Measurements from ENCODE around the gene NEK6. TPM values are rescaled to one million over a fixed set of nuclear protein-coding genes. Genes with fewer than 3 reads are reported as not detected.
A peak's percentile ranks its signal among the peaks of the same experiment; 100 is the strongest.

NEK6 gene
- total and polyA plus RNA-seq, 11 donors: 1.8 to 42.4 (median 6.4) TPM

DNA sequence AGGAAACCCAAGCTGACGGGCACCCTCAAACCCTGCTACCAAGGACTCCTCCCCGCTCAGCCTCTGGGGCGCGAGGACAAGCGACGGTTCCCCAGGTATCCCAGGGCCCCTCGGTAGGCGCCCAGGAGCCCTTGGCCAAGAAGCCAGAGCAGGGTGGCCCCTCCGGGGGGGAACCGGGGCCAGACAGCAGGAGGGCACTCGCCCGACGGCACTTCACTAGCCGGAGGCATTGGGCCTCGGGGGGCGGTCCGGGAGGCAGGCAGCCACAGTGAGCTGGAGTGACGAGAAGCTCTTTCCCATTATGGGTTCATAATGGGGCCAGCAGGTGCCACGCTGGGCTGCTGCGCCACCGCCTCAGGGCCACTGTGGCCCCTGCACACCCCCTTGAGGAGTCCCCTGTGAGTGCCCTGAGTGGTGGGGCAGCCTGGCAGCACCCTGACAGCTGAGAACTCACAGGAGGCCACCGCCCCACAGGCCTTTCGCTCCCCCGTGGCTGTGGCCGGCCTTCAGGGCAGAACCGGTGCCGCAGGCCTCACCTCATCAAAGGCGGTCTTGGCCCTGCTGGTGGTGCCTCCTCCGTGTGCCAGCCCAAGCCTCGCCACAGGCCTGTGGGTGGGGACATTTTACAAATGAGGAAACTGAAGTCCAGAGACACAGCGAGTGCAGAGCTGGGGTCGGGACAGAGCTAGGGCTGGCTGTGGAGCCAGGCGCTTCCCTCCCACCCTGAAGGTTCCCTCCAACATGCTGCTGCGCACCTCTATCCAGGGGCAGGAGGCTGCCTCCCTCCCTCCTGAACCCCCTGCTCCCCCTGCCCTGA is 88.8 kb downstream of the NEK6 start:
- intact Hi-C loops (cut with DNase I): no loop called here
- H3K4me3 ChIP-seq: no peak overlapping the region
- peaks cover 0 to 92% (median 47%) of the 10 kb centered on the region in 9 donors for H3K36me3 ChIP-seq
- ATAC-seq: no peak
- H3K9me3 ChIP-seq: no peaks in the 10 kb centered on the region
- WGBS, 4 donors: 88 to 93% (median 92%) methylated on average over 17 to 34 of the region's 34 CpGs
- H3K4me1 ChIP-seq: peaks cover 0 to 19% (median 1%) of the 10 kb centered on the region in 12 donors
- TF ChIP-seq, protein P1, sequence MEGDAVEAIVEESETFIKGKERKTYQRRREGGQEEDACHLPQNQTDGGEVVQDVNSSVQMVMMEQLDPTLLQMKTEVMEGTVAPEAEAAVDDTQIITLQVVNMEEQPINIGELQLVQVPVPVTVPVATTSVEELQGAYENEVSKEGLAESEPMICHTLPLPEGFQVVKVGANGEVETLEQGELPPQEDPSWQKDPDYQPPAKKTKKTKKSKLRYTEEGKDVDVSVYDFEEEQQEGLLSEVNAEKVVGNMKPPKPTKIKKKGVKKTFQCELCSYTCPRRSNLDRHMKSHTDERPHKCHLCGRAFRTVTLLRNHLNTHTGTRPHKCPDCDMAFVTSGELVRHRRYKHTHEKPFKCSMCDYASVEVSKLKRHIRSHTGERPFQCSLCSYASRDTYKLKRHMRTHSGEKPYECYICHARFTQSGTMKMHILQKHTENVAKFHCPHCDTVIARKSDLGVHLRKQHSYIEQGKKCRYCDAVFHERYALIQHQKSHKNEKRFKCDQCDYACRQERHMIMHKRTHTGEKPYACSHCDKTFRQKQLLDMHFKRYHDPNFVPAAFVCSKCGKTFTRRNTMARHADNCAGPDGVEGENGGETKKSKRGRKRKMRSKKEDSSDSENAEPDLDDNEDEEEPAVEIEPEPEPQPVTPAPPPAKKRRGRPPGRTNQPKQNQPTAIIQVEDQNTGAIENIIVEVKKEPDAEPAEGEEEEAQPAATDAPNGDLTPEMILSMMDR (IDR thresholded peaks at IDR 0.05): no peak
- no peak overlapping the region for H3K27ac ChIP-seq
- H3K27me3 ChIP-seq: no peaks in the 10 kb centered on the region
- DNase-seq: peak in 3 of 5 donors; percentile 14 to 57 (median 17)

DNA sequence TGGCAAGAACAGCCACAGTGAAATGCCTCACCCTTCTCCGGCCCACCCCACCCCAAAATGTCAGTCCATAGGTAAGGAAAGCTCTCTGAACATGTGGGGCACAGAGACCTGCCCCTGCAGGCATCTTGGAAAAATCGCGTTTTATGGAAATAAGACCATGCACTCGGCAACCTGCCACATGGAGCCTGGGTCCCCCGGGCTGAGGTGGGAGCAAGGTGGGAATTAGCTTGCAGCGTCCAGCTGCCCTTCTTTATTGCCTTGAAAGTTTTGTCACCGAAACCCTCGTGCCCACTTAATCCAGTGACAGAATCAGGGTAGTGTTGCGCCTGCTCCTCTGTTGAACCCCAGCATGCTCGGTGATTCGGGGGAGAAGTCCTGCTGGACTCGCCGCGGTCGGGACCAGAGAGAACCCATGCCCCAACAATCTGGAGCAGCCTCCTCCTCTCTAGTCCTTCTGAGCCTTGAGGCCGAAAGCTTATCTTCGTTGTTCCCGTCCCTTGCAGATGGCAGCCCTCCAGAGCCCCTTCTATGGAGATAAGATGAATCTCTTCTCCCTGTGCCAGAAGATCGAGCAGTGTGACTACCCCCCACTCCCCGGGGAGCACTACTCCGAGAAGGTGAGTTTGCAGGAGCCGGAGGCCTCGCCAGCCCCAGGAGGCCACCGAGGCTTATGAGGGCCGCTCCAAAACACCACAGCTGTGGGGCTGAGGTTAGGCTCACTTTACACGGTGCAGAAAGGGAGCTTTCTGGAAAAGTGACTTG is 89.6 kb downstream of the NEK6 start:
- Histone ChIP-seq H3K4me1 (peaks cover 0 to 17% (median 1%) of the 10 kb centered on the region in 12 donors), H3K36me3 (peaks cover 0 to 92% (median 55%) of the 10 kb centered on the region in 9 donors)
- DNase-seq: peak in 3 of 5 donors; percentile 17 to 41 (median 22)

DNA sequence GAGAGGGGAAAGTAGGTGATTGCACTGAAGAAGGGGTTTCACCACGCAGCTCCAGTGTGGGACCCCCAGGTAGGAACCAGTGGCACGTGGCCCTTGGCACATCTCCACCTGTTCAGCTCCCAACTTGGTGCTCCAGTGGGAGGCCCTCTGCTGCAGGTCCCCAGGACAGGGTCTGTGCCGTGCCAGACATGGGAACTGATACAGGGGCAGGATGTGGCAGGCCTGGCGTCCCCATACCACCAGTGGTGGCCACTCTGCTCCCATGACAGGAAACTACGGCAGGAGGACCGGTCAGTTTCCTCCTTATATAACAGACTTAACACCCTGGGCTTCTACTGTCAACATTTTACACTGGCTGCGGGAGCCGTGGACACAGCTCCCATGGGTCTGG is 90.2 kb downstream of the NEK6 start:
- Histone ChIP-seq H3K9me3 (no peaks in the 10 kb centered on the region), H3K27ac (no peak overlapping the region), H3K4me3 (no peak overlapping the region), H3K36me3 (peaks cover 0 to 96% (median 61%) of the 10 kb centered on the region in 9 donors), H3K4me1 (peaks cover 0 to 11% (median 0%) of the 10 kb centered on the region in 12 donors), H3K27me3 (no peaks in the 10 kb centered on the region)
- intact Hi-C loops (cut with DNase I): no loop called here
- TF ChIP-seq POLR2A (IDR thresholded peaks at IDR 0.05): no peak
- TF ChIP-seq, protein P1 (IDR thresholded peaks at IDR 0.05): no peak
- ATAC-seq: no peak
- 85 to 91% (median 89%) methylated on average over 5 to 8 of the region's 8 CpGs for WGBS, 4 donors
- peak in 2 of 5 donors; percentile 21 to 38 for DNase-seq

More for the DNA sequence above, 89.6 kb downstream of the NEK6 start:
- H3K9me3 ChIP-seq: no peaks in the 10 kb centered on the region
- no peaks in the 10 kb centered on the region for H3K27me3 ChIP-seq
- no peak overlapping the region for H3K27ac ChIP-seq
- no peak overlapping the region for H3K4me3 ChIP-seq
- intact Hi-C loops (cut with DNase I): no loop called here
- no peak for ATAC-seq
- TF ChIP-seq, protein P1 (IDR thresholded peaks at IDR 0.05): no peak
- no peak for TF ChIP-seq POLR2A (IDR thresholded peaks at IDR 0.05)
- 69 to 81% (median 76%) methylated on average over 12 to 26 of the region's 26 CpGs for WGBS, 4 donors

DNA sequence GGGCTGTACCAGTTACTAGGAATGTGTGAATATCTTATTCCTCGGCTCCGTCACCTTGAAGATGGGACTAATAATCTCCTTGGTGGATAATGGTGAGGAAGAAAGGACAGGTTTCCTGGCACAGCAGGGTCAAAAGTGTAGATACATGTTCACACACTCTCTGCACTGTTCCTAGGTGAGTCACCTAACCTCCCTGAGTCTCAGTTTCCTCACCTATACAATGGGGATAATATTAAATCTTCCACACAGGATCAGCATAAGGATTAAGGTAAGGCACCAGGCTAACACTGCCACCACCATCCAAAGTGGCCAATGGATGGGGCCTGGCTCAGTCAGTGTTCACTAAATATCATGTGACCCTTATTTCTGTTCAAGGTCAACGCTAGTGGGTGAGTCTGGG is 90.6 kb downstream of the NEK6 start:
- 91 to 96% (median 94%) methylated on average over 3 of the region's 3 CpGs for WGBS, 4 donors
- intact Hi-C loops (cut with DNase I): no loop called here
- H3K36me3 ChIP-seq: peaks cover 0 to 100% (median 65%) of the 10 kb centered on the region in 9 donors
- no peak overlapping the region for H3K4me3 ChIP-seq
- DNase-seq: peak in 1 of 5 donors; percentile 14
- no peak for ATAC-seq
- TF ChIP-seq, protein P1 (IDR thresholded peaks at IDR 0.05): no peak
- TF ChIP-seq POLR2A (IDR thresholded peaks at IDR 0.05): no peak
- no peaks in the 10 kb centered on the region for H3K27me3 ChIP-seq
- H3K27ac ChIP-seq: no peak overlapping the region
- no peaks in the 10 kb centered on the region for H3K9me3 ChIP-seq
- peaks cover 0 to 7% (median 0%) of the 10 kb centered on the region in 12 donors for H3K4me1 ChIP-seq
